GM20000 (cell line): ENCODE results near the gene USP11.

Source experiments
- DNase-seq: peaks from one replicate; pipeline ENCODE4 v3.0.0; 2012; ENCODE audit warnings: low spot score
- TF ChIP-seq, protein P1 (sequence below): IDR thresholded peaks from 2 replicates; pipeline ENCODE4 v1.5.1; 2012; ENCODE audit warnings: mild to moderate bottlenecking, control low read depth; ENCODE audit errors: extremely low read depth, missing control alignments

The USP11 gene

DNA sequence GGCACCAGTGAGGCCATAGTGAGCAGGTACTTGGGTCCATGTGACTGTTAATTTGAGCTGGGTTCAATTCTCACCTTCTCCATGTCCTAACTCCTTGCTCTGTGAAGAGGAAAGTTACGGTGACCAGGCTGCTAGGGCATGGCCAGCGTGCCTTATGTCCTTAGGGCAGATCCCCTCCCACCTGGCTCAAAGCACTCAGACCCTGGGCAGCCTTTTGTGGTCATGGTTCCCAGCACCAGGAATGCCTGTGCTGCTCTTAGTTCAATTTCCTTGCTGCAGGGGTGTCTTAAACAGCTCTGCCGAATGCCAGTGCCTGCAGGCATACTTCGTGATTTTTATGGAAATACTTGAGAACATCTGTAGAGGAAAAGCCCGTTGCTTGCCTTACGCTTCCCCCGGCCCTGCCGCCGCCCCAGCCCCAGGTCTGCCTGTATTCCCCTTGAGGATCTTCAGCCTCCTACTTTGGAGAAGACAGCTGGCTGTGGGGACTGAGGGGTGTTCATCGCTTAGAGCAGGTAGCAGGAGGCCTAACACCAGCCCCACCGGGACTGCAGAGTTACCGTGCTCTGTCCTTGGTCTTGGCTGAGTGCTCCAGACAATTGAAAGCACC lies 17.4 kb upstream of the USP11 start:
- DNase-seq, result no peak
- TF ChIP-seq, protein P1, sequence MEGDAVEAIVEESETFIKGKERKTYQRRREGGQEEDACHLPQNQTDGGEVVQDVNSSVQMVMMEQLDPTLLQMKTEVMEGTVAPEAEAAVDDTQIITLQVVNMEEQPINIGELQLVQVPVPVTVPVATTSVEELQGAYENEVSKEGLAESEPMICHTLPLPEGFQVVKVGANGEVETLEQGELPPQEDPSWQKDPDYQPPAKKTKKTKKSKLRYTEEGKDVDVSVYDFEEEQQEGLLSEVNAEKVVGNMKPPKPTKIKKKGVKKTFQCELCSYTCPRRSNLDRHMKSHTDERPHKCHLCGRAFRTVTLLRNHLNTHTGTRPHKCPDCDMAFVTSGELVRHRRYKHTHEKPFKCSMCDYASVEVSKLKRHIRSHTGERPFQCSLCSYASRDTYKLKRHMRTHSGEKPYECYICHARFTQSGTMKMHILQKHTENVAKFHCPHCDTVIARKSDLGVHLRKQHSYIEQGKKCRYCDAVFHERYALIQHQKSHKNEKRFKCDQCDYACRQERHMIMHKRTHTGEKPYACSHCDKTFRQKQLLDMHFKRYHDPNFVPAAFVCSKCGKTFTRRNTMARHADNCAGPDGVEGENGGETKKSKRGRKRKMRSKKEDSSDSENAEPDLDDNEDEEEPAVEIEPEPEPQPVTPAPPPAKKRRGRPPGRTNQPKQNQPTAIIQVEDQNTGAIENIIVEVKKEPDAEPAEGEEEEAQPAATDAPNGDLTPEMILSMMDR, result no peak

GRCh38 chrX:47216393-47216925 lies 16.4 kb upstream of the USP11 start:
- TF ChIP-seq, protein P1, result no peak
- DNase-seq, result no peak

GRCh38 chrX:47217121-47217851 lies 15.5 kb upstream of the USP11 start:
- TF ChIP-seq, protein P1, result no peak
- DNase-seq, result no peak

DNA sequence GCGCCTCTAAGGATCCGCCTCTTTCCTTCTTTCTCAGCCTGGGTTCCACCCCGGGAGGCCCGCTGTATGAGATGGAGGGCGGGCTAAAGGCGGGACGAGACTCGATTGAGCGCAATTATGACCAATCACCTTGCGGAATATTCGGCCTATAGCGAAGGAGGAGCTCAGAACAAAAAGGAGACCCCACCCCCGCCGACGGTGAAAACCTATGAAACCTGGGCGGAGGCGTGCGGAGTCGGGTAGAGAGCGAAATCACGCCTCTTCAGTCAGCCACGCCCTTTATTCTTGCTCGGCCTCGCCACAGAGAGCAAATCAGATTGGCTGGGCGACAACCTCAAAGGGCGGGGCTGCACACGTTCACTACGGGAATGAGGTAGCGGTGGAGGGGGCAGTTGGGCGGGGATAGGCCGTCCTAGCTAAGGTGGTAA lies 14.9 kb upstream of the USP11 start:
- peak; percentile 87 for DNase-seq
- TF ChIP-seq, protein P1, result no peak

DNA sequence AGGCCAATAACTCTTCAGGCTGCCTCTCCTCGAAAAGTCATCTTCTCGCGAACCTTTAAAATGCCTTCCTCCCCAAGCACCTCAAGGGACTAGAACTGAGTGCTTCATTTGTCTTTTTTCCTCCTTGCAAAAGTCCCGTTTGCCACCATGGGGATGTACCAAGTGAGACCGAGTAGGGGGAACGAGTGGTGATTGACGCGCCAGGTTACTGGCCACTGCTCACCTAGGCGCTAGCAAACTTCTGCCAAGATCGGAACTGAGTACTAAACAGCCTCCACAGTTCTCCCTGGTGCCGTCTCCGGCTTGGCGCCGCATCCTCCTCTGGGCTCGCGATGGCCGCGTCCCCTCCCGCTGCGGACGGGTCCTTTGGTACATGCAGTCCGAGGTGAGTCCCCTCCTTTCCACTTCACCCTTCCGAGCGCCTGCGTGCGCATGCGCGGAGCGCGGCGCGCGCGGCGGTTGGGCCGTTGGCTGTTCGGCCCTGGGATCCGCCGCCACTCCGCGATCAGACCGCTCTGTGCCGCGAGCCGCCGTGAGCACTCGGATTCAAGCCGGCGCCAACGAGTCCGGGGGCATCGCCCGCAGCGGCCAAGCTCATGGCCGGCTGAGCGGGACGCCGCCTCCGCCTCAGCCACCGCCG lies 14.4 kb upstream of the USP11 start, which contains the start of gene CDK16:
Gene CDK16 (plus strand): TSS at position 402 of the 640 bp plus-strand sequence. CDS start 4,877 bp downstream, outside the sequence.
- DNase-seq, result peak; percentile 88
- TF ChIP-seq, protein P1, result no peak

GRCh38 chrX:47218920-47219815 lies 13.6 kb upstream of the USP11 start:
- TF ChIP-seq, protein P1, result no peak
- peak; percentile 31 for DNase-seq
